Smooth muscle cell (in vitro differentiated cells): ENCODE data around the gene STAT4. TPM values are rescaled to one million over a fixed set of nuclear protein-coding genes. Genes with fewer than 3 reads are reported as not detected.
A peak's percentile ranks its signal among the peaks of the same experiment; 100 is the strongest.

Source experiments
- DNase-seq: peaks from one replicate; lab custom pipeline; 2025; ENCODE audit not compliant: unreplicated experiment; lab: John Stamatoyannopoulos, UW
- H2AFZ ChIP-seq: fragments of 200-600 bp; sonication (generic); 2 replicates; pipeline ENCODE4 v1.6.0; 2016; ENCODE audit warnings: antibody characterized with exemption, low read depth, mild to moderate bottlenecking
- H3F3A ChIP-seq: fragments of 200-600 bp; sonication (generic); 2 replicates; pipeline ENCODE4 v1.6.0; 2017; ENCODE audit warnings: antibody characterized with exemption, low read depth
- H3K27ac ChIP-seq: fragments of 200-600 bp; sonication (generic); 2 replicates; pipeline ENCODE4 v1.5.1; 2016; ENCODE audit warnings: low read depth, mild to moderate bottlenecking
- H3K27me3 ChIP-seq: fragments of 200-600 bp; sonication (generic); 2 replicates; pipeline ENCODE4 v1.6.1; 2016; ENCODE audit warnings: low read depth, mild to moderate bottlenecking
- H3K36me3 ChIP-seq: fragments of 200-600 bp; sonication (generic); 2 replicates; pipeline ENCODE4 v1.5.1; 2016; ENCODE audit warnings: low read depth
- H3K4me1 ChIP-seq: fragments of 200-600 bp; sonication (generic); 2 replicates; pipeline ENCODE4 v1.5.1; 2016; ENCODE audit warnings: low read depth
- H3K4me2 ChIP-seq: fragments of 200-600 bp; sonication (generic); 2 replicates; pipeline ENCODE4 v1.6.0; 2016; ENCODE audit warnings: mild to moderate bottlenecking
- H3K4me3 ChIP-seq: fragments of 200-600 bp; sonication (generic); 2 replicates; pipeline ENCODE4 v1.5.1; 2016; ENCODE audit warnings: mild to moderate bottlenecking
- H3K79me2 ChIP-seq: fragments of 200-600 bp; sonication (generic); 2 replicates; pipeline ENCODE4 v1.6.0; 2016; ENCODE audit warnings: low read depth, mild to moderate bottlenecking
- H3K9ac ChIP-seq: fragments of 200-600 bp; sonication (generic); 2 replicates; pipeline ENCODE4 v1.6.0; 2016; ENCODE audit warnings: low read depth
- H3K9me3 ChIP-seq: fragments of 200-600 bp; sonication (generic); replicated peaks from 2 replicates; pipeline ENCODE4 v1.5.1; 2016; ENCODE audit warnings: low read depth
- H4K20me1 ChIP-seq: fragments of 200-600 bp; sonication (generic); 2 replicates; pipeline ENCODE4 v1.6.0; 2016; ENCODE audit warnings: low read depth
- WGBS: methylation state at CpG from one replicate; pipeline ENCODE4 v1.1.7; 2016; ENCODE audit warnings: low lambda C conversion rate; 5-methylcytosine and 5-hydroxymethylcytosine counted together
- polyA plus RNA-seq: library from polyadenylated mRNA; unstranded; fragments of >200 nt; fragmentation: Nextera tagmentation; extraction: Ambion mirVana; gene quantifications from 2 replicates; pipeline ENCODE4 v1.2.1, GENCODE V29; 2016
- total RNA-seq: library from RNA; depleted of rRNA; stranded (reverse); fragments of >200 nt; gene quantifications from 2 replicates; pipeline ENCODE4 v1.2.3, GENCODE V29; 2014
- TF ChIP-seq, protein P1 (sequence below): fragments of 200-600 bp; sonication (generic); IDR thresholded peaks from 2 replicates; pipeline ENCODE4 v1.5.1; 2017; ENCODE audit warnings: borderline replicate concordance, mild to moderate bottlenecking, antibody characterized with exemption; ENCODE audit not compliant: insufficient read depth, poor library complexity, severe bottlenecking

STAT4 gene
- total and polyA plus RNA-seq, 2 experiments from 2014 or later: 0.89 to 8.4 TPM

DNA sequence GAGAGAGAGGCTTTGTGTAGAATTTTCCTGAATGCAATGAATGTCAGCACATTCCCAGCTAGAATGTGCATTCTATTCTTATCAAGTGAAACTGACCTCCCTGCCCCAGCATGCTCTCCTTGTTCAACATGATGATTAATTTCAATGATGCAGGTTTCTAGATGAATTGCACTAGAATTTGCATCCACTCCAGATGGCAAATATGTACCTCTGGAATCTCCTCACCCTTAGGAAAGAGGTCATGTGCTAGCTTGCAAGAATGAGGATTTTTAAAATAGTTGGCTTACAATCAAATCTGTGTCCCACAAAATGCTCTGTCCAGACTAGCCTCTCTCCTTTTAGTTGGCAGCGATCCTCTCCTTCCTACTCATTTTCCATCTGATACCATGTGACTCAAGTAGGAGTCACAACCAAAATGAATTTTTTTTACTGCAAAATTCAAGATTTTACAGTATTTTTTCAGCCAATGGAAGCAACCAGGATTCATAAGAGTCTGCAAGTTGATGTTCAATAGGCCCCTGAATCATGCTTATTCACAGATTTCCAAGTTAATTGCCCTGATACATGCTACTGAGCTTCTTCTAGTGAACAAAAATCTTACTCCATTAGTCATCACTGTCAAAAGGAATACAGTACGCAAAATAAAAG, 21.0 kb upstream of the STAT4 start:
- Histone ChIP-seq H3K4me2 (peak overlapping the region; percentile 66), H2AFZ (peak overlapping the region; percentile 1), H3K9me3 (no peaks in the 10 kb centered on the region), H3K4me1 (peaks cover 21% of the 10 kb centered on the region), H3F3A (peaks cover 18% of the 10 kb centered on the region), H4K20me1 (no peaks in the 10 kb centered on the region), H3K9ac (peak overlapping the region; percentile 68), H3K79me2 (no peaks in the 10 kb centered on the region), H3K36me3 (no peaks in the 10 kb centered on the region), H3K27me3 (no peaks in the 10 kb centered on the region), H3K27ac (peak overlapping the region; percentile 89), H3K4me3 (no peak overlapping the region)
- DNase-seq: no peak
- WGBS: 11% methylated on average over 2 of the region's 2 CpGs
- TF ChIP-seq, protein P1, sequence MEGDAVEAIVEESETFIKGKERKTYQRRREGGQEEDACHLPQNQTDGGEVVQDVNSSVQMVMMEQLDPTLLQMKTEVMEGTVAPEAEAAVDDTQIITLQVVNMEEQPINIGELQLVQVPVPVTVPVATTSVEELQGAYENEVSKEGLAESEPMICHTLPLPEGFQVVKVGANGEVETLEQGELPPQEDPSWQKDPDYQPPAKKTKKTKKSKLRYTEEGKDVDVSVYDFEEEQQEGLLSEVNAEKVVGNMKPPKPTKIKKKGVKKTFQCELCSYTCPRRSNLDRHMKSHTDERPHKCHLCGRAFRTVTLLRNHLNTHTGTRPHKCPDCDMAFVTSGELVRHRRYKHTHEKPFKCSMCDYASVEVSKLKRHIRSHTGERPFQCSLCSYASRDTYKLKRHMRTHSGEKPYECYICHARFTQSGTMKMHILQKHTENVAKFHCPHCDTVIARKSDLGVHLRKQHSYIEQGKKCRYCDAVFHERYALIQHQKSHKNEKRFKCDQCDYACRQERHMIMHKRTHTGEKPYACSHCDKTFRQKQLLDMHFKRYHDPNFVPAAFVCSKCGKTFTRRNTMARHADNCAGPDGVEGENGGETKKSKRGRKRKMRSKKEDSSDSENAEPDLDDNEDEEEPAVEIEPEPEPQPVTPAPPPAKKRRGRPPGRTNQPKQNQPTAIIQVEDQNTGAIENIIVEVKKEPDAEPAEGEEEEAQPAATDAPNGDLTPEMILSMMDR: no peak

DNA sequence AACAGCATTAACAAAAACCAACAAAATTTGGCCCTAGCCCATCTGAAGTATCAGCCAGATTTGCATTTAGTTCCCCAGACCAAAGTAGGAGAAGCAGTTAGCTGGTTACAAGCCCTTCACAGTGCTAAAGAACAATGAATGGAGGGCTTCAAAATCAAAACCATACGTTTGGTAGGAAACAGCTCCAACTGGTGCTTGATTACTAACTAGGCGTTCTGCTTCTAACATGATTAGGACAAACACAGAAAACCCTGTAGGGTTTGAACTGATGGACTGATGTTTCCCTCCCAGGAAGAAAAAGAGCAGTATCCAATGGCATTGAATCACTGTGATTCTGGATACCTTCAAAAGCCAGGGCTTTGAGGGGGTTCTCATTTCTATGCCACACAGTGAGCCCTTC, 20.5 kb upstream of the STAT4 start:
- Histone ChIP-seq H3K36me3 (no peaks in the 10 kb centered on the region), H3K27me3 (no peaks in the 10 kb centered on the region), H3K4me3 (no peak overlapping the region), H3K79me2 (no peaks in the 10 kb centered on the region), H3K4me2 (peak overlapping the region; percentile 66), H3F3A (peaks cover 18% of the 10 kb centered on the region), H4K20me1 (no peaks in the 10 kb centered on the region), H3K4me1 (peaks cover 27% of the 10 kb centered on the region), H3K9me3 (no peaks in the 10 kb centered on the region), H2AFZ (peak overlapping the region; percentile 1), H3K9ac (peak overlapping the region; percentile 27), H3K27ac (peak overlapping the region; percentile 89)
- 33% methylated on average over 2 of the region's 2 CpGs for WGBS
- DNase-seq: no peak
- TF ChIP-seq, protein P1: no peak

DNA sequence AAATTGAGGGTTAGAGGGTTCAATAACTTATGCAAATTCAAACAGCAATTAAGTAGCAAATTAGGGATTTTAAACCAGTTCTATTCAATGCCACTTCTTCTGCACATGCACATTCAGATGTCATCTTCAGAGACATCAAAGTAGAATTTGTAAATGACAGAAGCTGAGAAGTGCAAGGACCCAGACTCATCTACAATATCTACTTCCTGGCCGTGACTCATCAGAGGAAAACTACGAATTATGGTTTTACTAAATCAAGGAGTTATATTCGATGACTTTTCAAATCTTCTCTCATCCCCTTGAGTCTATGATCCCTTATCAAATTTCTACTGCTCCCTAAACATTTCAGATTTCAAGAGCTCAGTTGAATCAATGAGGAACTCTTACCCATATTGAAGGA, 20.0 kb upstream of the STAT4 start:
- peaks cover 18% of the 10 kb centered on the region for H3F3A ChIP-seq
- H3K4me1 ChIP-seq: peaks cover 32% of the 10 kb centered on the region
- 69% methylated on average over 3 of the region's 3 CpGs for WGBS
- no peaks in the 10 kb centered on the region for H3K36me3 ChIP-seq
- no peaks in the 10 kb centered on the region for H3K79me2 ChIP-seq
- H3K4me2 ChIP-seq: peak overlapping the region; percentile 66
- H3K27ac ChIP-seq: peak overlapping the region; percentile 89
- TF ChIP-seq, protein P1: no peak
- no peaks in the 10 kb centered on the region for H4K20me1 ChIP-seq
- no peak overlapping the region for H3K9ac ChIP-seq
- no peaks in the 10 kb centered on the region for H3K27me3 ChIP-seq
- peak overlapping the region; percentile 1 for H2AFZ ChIP-seq
- H3K9me3 ChIP-seq: no peaks in the 10 kb centered on the region
- DNase-seq: no peak
- H3K4me3 ChIP-seq: no peak overlapping the region

DNA sequence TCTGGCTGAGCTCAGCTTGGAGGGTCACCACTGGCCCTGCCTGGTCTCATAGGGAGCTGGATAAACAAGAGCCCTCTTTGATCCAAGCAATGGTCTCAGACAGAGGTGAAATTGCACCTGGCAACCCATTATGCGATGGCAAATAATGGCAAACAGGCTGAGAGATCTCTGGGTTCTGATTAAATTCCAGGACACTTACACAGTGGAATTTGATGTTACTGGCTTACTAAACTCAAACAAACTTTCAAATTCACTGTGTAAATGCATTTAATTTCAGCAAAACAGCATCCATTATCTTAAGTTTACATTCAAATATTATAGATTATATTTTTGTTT, 19.5 kb upstream of the STAT4 start:
- no peaks in the 10 kb centered on the region for H4K20me1 ChIP-seq
- DNase-seq: no peak
- peaks cover 18% of the 10 kb centered on the region for H3F3A ChIP-seq
- no peak overlapping the region for H3K4me3 ChIP-seq
- peaks cover 37% of the 10 kb centered on the region for H3K4me1 ChIP-seq
- 89% methylated on average over 1 of the region's 1 CpG for WGBS
- no peak overlapping the region for H3K27ac ChIP-seq
- H3K79me2 ChIP-seq: no peaks in the 10 kb centered on the region
- TF ChIP-seq, protein P1: no peak
- H3K4me2 ChIP-seq: no peak overlapping the region
- H3K36me3 ChIP-seq: no peaks in the 10 kb centered on the region
- no peaks in the 10 kb centered on the region for H3K27me3 ChIP-seq
- H3K9me3 ChIP-seq: no peaks in the 10 kb centered on the region
- no peak overlapping the region for H3K9ac ChIP-seq
- H2AFZ ChIP-seq: no peak overlapping the region
